ENCODE measurements around the gene DCAF6.
"Not testable (repeated sequence)": the region's sequence is repeated elsewhere in the genome, so short reads cannot be mapped to it uniquely, and the experiment has no call there.

DCAF6 gene

DNA sequence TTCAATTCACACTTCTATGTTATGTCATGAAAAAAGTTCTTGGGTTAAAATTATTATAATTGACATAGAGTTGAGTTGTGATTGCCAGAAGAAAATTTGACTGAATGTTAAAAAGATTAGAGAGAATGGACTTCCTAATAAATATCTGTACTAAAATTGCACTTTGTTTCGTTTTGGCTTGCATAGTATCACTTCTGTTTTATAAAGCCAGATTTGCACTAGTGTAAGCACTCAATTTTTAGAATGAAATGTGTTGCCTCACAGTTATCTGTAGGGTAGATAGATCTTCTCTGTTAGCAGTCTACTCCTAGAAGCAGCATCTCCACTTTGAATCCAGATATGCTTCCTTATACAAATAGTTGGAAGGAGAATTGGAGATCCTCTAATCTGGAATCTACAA lies 95.5 kb downstream of the DCAF6 start:
- Histone ChIP-seq H3K36me3 (ENCODE audit: insufficient read depth, low read length) (peaks cover 3% of the 10 kb centered on the region), H3K27ac (ENCODE audit: low read depth, low read length) (no peak overlapping the region), H3K4me1 (ENCODE audit: insufficient read depth, low read length) (no peaks in the 10 kb centered on the region)

DNA sequence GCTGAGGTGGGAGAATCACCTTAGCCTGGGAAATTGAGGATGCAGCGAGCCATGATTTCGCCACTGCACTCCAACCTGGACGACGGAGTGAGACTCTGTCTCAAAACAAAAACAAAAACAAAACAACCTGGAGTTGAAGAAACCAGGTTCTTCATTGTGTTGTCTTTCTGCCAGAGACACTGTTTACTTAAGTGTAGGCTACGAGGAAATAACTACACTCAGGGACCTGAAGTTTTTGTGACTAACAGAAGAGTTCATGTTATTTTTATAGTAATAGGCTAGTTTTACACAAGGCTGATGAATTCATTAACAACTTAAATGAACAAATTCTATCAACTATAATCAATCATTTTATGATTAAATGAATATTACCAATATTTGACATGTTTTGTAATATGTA lies 98.9 kb downstream of the DCAF6 start:
- H3K27ac ChIP-seq (ENCODE audit: low read depth, low read length) = no peak overlapping the region
- H3K27me3 ChIP-seq (ENCODE audit: control insufficient read depth in 1 of 2, insufficient read depth in 2 of 2, low read length in 2 of 2) = no peaks in the 10 kb centered on the region
- no peaks in the 10 kb centered on the region for H3K9me3 ChIP-seq (ENCODE audit: low read length)
- no peaks in the 10 kb centered on the region for H3K36me3 ChIP-seq (ENCODE audit: insufficient read depth, low read length)
- H3K4me1 ChIP-seq (ENCODE audit: insufficient read depth, low read length) = no peaks in the 10 kb centered on the region
- H3K9ac ChIP-seq (ENCODE audit: low read length) = no peak overlapping the region
- H3K4me3 ChIP-seq (ENCODE audit: low read depth in 1 of 2, low read length in 2 of 2) = no peak overlapping the region

More for the DNA sequence above, 95.5 kb downstream of the DCAF6 start:
- Histone ChIP-seq H3K9me3 (ENCODE audit: low read length) (no peaks in the 10 kb centered on the region), H3K9ac (ENCODE audit: low read length) (no peak overlapping the region), H3K4me3 (ENCODE audit: low read depth in 1 of 2, low read length in 2 of 2) (no peak overlapping the region), H3K27me3 (ENCODE audit: control insufficient read depth in 1 of 2, insufficient read depth in 2 of 2, low read length in 2 of 2) (no peaks in the 10 kb centered on the region)

DNA sequence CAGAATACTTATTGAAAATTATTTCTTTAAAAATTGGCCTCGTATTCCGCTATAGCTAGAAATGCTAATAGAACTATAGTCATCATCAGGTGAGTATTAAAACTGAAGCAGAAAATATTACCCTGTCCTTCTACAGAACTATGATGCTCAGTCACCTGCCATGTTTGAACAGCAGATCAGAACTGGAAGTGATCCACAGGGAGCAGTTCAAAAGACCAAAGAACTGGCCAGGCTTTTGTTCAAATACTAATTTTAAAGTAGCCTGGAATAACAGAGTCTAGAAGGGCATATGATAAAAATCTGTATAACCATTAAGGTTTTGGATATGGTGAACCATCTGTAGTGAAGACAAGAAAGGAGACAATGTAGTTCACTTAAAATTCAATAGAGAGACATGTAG lies 105.9 kb downstream of the DCAF6 start:
- H3K27ac ChIP-seq (ENCODE audit: low read depth, low read length) = no peak overlapping the region
- no peak overlapping the region for H3K9ac ChIP-seq (ENCODE audit: low read length)
- H3K4me3 ChIP-seq (ENCODE audit: low read depth in 1 of 2, low read length in 2 of 2) = no peak overlapping the region

DNA sequence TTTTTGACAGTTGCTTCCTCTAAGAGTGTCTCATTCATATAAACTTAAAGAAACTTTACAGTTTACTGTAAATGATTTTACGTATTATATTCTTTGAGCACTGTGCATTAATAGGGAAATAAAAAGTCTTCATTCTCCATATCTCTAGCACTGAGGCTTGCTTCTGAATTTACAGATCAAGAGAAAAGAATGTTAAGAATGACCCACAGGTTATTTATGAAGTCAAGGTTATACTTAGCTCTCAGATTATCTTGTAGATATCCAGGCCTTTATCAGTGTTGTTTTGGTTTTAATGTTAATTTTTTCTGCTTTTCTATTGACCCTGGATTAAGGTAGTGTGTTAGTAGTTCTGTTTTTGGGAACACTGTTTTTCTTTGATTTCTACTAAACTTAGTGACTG lies 108.8 kb downstream of the DCAF6 start:
- H3K27ac ChIP-seq (ENCODE audit: low read depth, low read length) = no peak overlapping the region
- H3K9ac ChIP-seq (ENCODE audit: low read length) = no peak overlapping the region
- H3K36me3 ChIP-seq (ENCODE audit: insufficient read depth, low read length) = peaks cover 21% of the 10 kb centered on the region
- H3K9me3 ChIP-seq (ENCODE audit: low read length) = no peaks in the 10 kb centered on the region
- peaks cover 3% of the 10 kb centered on the region for H3K4me1 ChIP-seq (ENCODE audit: insufficient read depth, low read length)
- H3K27me3 ChIP-seq (ENCODE audit: control insufficient read depth in 1 of 2, insufficient read depth in 2 of 2, low read length in 2 of 2) = no peaks in the 10 kb centered on the region
- no peak overlapping the region for H3K4me3 ChIP-seq (ENCODE audit: low read depth in 1 of 2, low read length in 2 of 2)

More for the DNA sequence above, 105.9 kb downstream of the DCAF6 start:
- no peaks in the 10 kb centered on the region for H3K27me3 ChIP-seq (ENCODE audit: control insufficient read depth in 1 of 2, insufficient read depth in 2 of 2, low read length in 2 of 2)
- H3K36me3 ChIP-seq (ENCODE audit: insufficient read depth, low read length) = peaks cover 16% of the 10 kb centered on the region
- H3K9me3 ChIP-seq (ENCODE audit: low read length) = no peaks in the 10 kb centered on the region
- H3K4me1 ChIP-seq (ENCODE audit: insufficient read depth, low read length) = no peaks in the 10 kb centered on the region

DNA sequence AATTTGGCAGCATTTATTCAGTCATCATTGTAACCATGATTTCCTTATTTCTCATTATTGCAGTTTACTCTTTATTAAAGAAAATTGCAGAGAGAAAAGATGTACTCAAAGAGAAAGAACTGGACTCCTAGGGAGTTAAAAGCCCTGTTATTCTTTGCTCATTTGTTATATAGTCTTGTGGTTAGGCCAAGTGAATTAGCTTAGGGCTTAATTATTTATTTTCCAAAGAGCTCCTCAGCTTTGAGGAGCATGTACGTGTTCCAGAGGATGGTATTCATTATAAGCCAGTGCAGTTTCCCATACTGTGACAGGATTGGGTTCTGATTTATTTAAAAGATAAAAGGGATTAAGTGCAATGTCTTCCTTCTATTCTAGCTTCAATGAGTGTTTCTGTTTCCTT lies 113.8 kb downstream of the DCAF6 start:
- Histone ChIP-seq H3K4me1 (ENCODE audit: insufficient read depth, low read length) (peaks cover 14% of the 10 kb centered on the region), H3K4me3 (ENCODE audit: low read depth in 1 of 2, low read length in 2 of 2) (no peak overlapping the region), H3K9me3 (ENCODE audit: low read length) (no peaks in the 10 kb centered on the region), H3K27ac (ENCODE audit: low read depth, low read length) (no peak overlapping the region), H3K36me3 (ENCODE audit: insufficient read depth, low read length) (peaks cover 8% of the 10 kb centered on the region), H3K27me3 (ENCODE audit: control insufficient read depth in 1 of 2, insufficient read depth in 2 of 2, low read length in 2 of 2) (no peaks in the 10 kb centered on the region), H3K9ac (ENCODE audit: low read length) (no peak overlapping the region)

DNA sequence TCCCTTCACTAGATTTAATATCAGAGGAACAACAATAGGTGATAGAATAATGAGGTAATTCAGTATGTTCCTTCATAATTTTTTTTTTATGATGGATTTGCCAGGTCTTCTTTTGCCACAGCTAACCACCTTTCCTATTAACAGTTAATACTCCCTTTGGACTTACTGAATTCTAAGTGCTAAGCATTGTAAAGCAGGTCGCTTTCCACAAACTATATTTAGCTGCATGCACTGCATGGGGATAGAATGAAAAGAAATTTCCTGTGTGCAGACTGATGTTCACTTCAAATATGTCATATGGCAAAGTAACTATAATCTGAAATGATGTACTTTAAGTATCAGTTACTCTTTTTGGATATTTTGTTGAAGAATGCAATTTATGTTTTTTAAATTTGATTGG lies 114.4 kb downstream of the DCAF6 start:
- no peak overlapping the region for H3K27ac ChIP-seq (ENCODE audit: low read depth, low read length)
- H3K27me3 ChIP-seq (ENCODE audit: control insufficient read depth in 1 of 2, insufficient read depth in 2 of 2, low read length in 2 of 2) = no peaks in the 10 kb centered on the region
- H3K4me3 ChIP-seq (ENCODE audit: low read depth in 1 of 2, low read length in 2 of 2) = no peak overlapping the region
- H3K9me3 ChIP-seq (ENCODE audit: low read length) = no peaks in the 10 kb centered on the region
- H3K4me1 ChIP-seq (ENCODE audit: insufficient read depth, low read length) = peaks cover 14% of the 10 kb centered on the region
- peaks cover 5% of the 10 kb centered on the region for H3K36me3 ChIP-seq (ENCODE audit: insufficient read depth, low read length)
- no peak overlapping the region for H3K9ac ChIP-seq (ENCODE audit: low read length)

DNA sequence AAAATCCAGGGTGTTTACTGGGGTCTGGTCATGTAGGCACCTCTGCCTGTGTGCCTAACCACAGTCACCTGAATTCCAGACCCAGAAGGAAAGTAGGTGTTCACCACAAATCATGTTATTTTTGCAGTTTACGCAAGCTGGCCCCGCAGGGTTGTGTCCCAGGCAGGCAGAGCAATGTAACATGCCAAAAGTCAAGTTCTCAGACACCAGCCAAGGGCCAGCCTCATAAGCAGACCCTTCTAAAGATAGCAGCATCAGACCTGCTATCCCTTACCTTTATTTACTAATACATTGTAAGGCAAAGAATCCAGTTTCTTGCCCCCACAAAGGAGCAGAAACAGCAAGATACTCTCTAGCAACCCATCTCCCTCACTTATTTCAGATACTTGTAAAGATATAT lies 117.2 kb downstream of the DCAF6 start:
- Histone ChIP-seq H3K27ac (ENCODE audit: low read depth, low read length) (no peak overlapping the region), H3K9ac (ENCODE audit: low read length) (no peak overlapping the region), H3K4me3 (ENCODE audit: low read depth in 1 of 2, low read length in 2 of 2) (no peak overlapping the region), H3K4me1 (ENCODE audit: insufficient read depth, low read length) (peaks cover 14% of the 10 kb centered on the region), H3K36me3 (ENCODE audit: insufficient read depth, low read length) (no peaks in the 10 kb centered on the region), H3K9me3 (ENCODE audit: low read length) (no peaks in the 10 kb centered on the region), H3K27me3 (ENCODE audit: control insufficient read depth in 1 of 2, insufficient read depth in 2 of 2, low read length in 2 of 2) (no peaks in the 10 kb centered on the region)

DNA sequence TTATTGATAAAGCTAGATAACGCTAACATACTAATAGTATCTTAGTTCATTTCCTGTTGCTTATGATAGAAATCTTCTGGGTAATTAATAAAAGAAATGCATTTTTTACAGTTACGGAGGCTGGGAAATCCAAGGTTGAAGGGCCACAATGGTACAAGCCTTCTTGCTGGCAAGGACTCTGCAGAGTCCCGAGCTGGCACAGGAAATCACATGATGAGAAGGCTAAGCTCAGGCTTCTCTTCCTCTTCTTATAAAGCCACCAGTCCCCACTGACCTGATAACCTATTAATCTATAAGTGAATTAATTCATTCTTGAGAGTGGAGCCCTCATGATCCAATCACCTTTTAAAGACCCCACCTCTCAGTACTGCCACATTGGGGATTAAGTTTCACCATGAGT lies 117.6 kb downstream of the DCAF6 start:
- H3K9me3 ChIP-seq (ENCODE audit: low read length) = no peaks in the 10 kb centered on the region
- H3K4me3 ChIP-seq (ENCODE audit: low read depth in 1 of 2, low read length in 2 of 2) = no peak overlapping the region
- no peaks in the 10 kb centered on the region for H3K36me3 ChIP-seq (ENCODE audit: insufficient read depth, low read length)
- peaks cover 14% of the 10 kb centered on the region for H3K4me1 ChIP-seq (ENCODE audit: insufficient read depth, low read length)
- H3K27me3 ChIP-seq (ENCODE audit: control insufficient read depth in 1 of 2, insufficient read depth in 2 of 2, low read length in 2 of 2) = no peaks in the 10 kb centered on the region
- no peak overlapping the region for H3K27ac ChIP-seq (ENCODE audit: low read depth, low read length)
- no peak overlapping the region for H3K9ac ChIP-seq (ENCODE audit: low read length)

DNA sequence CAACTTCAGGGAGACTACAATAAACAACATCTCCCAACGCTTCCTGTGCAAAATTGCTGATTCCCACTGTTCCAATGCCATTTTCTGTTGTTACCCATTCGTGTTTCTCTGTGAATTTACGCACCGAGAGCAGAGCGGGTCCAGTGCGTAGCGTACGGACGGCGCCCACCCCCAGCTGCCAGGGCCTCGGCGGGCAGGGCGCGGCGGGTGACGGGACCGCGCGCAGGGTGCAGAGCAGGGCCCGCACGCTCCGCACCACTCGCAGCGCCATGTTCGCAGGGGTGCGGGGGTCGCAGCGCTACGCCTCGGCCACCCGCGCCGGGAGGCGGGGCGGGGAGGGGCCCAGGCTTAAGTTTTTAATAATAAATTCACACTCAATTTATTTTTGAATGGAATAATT lies 119.7 kb downstream of the DCAF6 start:
- not testable (repeated sequence) for H3K4me1 ChIP-seq (ENCODE audit: insufficient read depth, low read length); H3K9me3 ChIP-seq (ENCODE audit: low read length); H3K36me3 ChIP-seq (ENCODE audit: insufficient read depth, low read length); H3K27me3 ChIP-seq (ENCODE audit: control insufficient read depth in 1 of 2, insufficient read depth in 2 of 2, low read length in 2 of 2); H3K27ac ChIP-seq (ENCODE audit: low read depth, low read length); H3K9ac ChIP-seq (ENCODE audit: low read length); H3K4me3 ChIP-seq (ENCODE audit: low read depth in 1 of 2, low read length in 2 of 2)

DNA sequence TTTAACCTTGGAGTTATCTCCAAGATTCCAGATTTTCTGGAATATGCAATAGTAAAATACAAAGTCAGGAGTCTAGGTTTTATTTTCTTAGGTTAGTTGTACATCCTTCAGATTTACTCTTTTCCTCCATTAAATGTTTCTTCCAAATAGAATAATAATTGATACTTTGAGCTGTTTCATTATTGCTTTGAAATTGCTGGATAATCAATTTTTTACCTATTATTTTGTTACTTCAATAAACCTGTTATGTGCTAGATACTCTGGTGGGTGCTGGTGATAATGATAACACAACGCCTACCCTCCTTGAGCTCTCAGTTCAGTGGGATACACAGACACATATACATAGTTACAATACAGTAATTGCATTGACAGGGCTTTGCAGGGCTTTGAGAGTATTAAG lies 120.9 kb downstream of the DCAF6 start:
- peaks cover 6% of the 10 kb centered on the region for H3K4me1 ChIP-seq (ENCODE audit: insufficient read depth, low read length)

DNA sequence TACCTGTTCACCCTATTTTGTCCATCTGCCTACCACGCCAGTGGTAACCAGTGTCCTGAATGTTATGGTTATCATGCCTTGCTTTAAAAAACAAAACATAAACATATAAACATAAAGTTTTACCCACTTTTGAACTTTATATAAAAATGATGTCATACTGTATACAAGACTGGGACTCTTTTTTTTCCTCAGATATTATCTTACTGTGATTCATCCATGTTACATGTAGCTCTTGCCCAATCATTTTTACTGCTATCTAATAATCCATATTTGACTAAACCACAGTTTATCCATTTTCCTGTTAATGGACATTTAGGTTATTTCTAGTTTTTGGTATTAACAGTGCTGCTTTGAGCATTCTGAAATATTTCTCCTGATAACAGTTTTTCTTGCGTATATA lies 121.4 kb downstream of the DCAF6 start:
- Histone ChIP-seq H3K9ac (ENCODE audit: low read length) (no peak overlapping the region), H3K9me3 (ENCODE audit: low read length) (no peaks in the 10 kb centered on the region), H3K27me3 (ENCODE audit: control insufficient read depth in 1 of 2, insufficient read depth in 2 of 2, low read length in 2 of 2) (no peaks in the 10 kb centered on the region), H3K27ac (ENCODE audit: low read depth, low read length) (no peak overlapping the region), H3K36me3 (ENCODE audit: insufficient read depth, low read length) (no peaks in the 10 kb centered on the region), H3K4me1 (ENCODE audit: insufficient read depth, low read length) (peaks cover 6% of the 10 kb centered on the region), H3K4me3 (ENCODE audit: low read depth in 1 of 2, low read length in 2 of 2) (no peak overlapping the region)

More for the DNA sequence above, 120.9 kb downstream of the DCAF6 start:
- Histone ChIP-seq H3K27ac (ENCODE audit: low read depth, low read length) (no peak overlapping the region), H3K36me3 (ENCODE audit: insufficient read depth, low read length) (no peaks in the 10 kb centered on the region), H3K27me3 (ENCODE audit: control insufficient read depth in 1 of 2, insufficient read depth in 2 of 2, low read length in 2 of 2) (no peaks in the 10 kb centered on the region), H3K9me3 (ENCODE audit: low read length) (no peaks in the 10 kb centered on the region), H3K9ac (ENCODE audit: low read length) (no peak overlapping the region), H3K4me3 (ENCODE audit: low read depth in 1 of 2, low read length in 2 of 2) (no peak overlapping the region)

DNA sequence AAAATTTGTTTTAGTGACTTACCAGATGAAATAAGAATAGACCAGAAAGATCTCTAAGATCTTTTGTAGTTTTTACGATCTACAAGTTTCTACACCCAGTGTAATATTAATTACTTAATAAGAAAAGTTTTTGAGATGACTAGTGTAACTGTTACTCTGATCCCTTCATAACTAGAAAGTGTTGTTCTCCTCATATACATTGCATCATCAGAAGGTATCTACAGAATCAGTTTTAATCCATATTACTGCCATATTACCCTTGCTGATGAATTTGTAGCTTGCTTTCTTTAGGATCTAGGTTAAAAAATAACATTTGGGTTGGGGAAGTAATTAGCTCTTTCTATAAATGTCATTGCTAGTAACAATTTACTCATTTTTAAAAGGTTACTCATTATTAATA lies 127.7 kb downstream of the DCAF6 start:
- H3K9ac ChIP-seq (ENCODE audit: low read length) = no peak overlapping the region
- peaks cover 23% of the 10 kb centered on the region for H3K36me3 ChIP-seq (ENCODE audit: insufficient read depth, low read length)
- H3K9me3 ChIP-seq (ENCODE audit: low read length) = no peaks in the 10 kb centered on the region
- H3K27me3 ChIP-seq (ENCODE audit: control insufficient read depth in 1 of 2, insufficient read depth in 2 of 2, low read length in 2 of 2) = no peaks in the 10 kb centered on the region
- H3K4me3 ChIP-seq (ENCODE audit: low read depth in 1 of 2, low read length in 2 of 2) = no peak overlapping the region
- no peak overlapping the region for H3K27ac ChIP-seq (ENCODE audit: low read depth, low read length)
- no peaks in the 10 kb centered on the region for H3K4me1 ChIP-seq (ENCODE audit: insufficient read depth, low read length)

All from muscle layer of colon (tissue), 2 donors.